SK-N-MC (cell line): ENCODE results near the gene HCLS1.
"Not testable (repeated sequence)": the region's sequence is repeated elsewhere in the genome, so short reads cannot be mapped to it uniquely, and the experiment has no call there.

ENCODE experiments used
- DNase-seq: peaks from one replicate; pipeline ENCODE4 v3.0.0-alpha.2; 2011; ENCODE audit warnings: low read depth, low spot score
- H3K27ac ChIP-seq: fragments of 200-600 bp; sonication (generic); 2 replicates; pipeline ENCODE4 v1.5.1; 2016; ENCODE audit warnings: mixed run types
- H3K36me3 ChIP-seq: fragments of 200-600 bp; sonication (generic); 2 replicates; pipeline ENCODE4 v1.6.1; 2017; ENCODE audit warnings: antibody characterized with exemption, low read length, mixed read lengths; ENCODE audit not compliant: insufficient read depth
- H3K4me3 ChIP-seq: fragments of 200-600 bp; sonication (generic); 2 replicates; pipeline ENCODE4 v1.5.1; 2016
- H3K9ac ChIP-seq: fragments of 200-600 bp; sonication (generic); 2 replicates; pipeline ENCODE4 v1.8.0; 2017; ENCODE audit warnings: mixed run types, mixed read lengths; ENCODE audit not compliant: insufficient read length
- H3K9me3 ChIP-seq: fragments of 200-600 bp; sonication (generic); 2 replicates; pipeline ENCODE4 v1.6.1; 2017; ENCODE audit warnings: low read depth, mild to moderate bottlenecking, antibody characterized with exemption, low read length, moderate library complexity, mixed read lengths
- EZH2 ChIP-seq: fragments of 200-600 bp; sonication (generic); IDR thresholded peaks from one replicate; pipeline ENCODE4 v1.6.1; 2017; ENCODE audit warnings: antibody characterized with exemption
- FOXP2 ChIP-seq: optimal IDR thresholded peaks from 2 replicates; pipeline ENCODE3; 2011; ENCODE audit warnings: mild to moderate bottlenecking, moderate library complexity; ENCODE audit not compliant: insufficient read depth; ENCODE audit errors: extremely low read length, control extremely low read depth
- POLR2AphosphoS5 ChIP-seq: IDR thresholded peaks from 2 replicates; pipeline ENCODE4 v1.6.1; 2012; ENCODE audit warnings: mild to moderate bottlenecking, low read depth, low read length, borderline replicate concordance

Gene HCLS1

DNA sequence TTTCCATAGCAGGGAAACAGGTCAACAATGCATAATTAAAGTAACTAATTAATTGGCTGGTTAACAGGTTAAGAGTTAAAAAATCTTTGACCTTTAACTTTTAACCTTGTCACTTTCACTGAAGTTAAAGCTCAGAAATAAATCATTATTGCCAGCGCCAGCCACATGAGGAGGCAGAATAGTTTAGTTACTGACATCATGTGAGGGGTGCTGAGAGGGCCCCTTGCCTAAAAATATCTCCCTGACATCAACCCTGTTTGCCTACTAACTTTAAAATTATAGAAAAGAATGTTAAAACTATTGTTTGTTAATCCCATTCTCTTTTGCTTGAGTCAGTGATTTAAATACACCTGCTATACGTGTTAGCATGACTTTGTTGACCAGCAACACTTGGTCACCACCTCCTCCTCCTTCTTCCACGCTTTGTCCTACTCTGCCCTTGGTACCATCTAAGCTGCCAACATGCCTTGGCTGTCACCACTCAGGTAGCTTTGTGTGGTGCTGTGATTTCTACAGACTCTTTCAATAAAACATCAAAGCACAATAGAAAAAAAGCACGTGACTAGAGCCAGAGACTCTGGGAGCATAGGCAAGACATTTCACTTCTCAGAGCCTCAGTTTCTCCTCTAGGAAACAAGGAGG, 64.8 kb downstream of the HCLS1 start:
- no peak overlapping the region for H3K4me3 ChIP-seq
- no peak overlapping the region for H3K27ac ChIP-seq
- H3K9me3 ChIP-seq, result no peaks in the 10 kb centered on the region
- H3K36me3 ChIP-seq, result no peaks in the 10 kb centered on the region
- DNase-seq, result no peak
- H3K9ac ChIP-seq, result no peak overlapping the region
- TF ChIP-seq EZH2, result no peak
- TF ChIP-seq POLR2AphosphoS5, result no peak
- no peak for TF ChIP-seq FOXP2

DNA sequence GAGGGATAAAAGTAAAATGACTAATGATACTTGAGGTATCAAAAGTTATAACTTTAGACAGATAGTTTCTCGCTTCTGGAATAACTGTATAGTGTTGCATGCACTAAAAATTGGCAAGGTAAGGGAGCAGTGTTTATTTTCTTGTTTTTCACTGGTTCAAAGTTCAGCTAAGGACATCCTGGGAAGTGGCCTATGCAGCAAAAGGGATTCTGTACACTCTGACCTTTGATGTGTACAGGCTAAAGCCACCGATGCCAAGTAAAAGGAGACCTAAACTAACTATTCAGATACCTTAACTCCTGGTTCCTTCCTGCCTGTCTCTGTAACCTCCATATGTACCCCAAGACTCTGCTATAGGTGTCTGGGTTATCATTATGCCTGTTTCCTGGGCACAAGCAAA, 65.9 kb downstream of the HCLS1 start:
- no peak overlapping the region for H3K4me3 ChIP-seq
- TF ChIP-seq EZH2 (no peak), FOXP2 (no peak), POLR2AphosphoS5 (no peak)
- H3K9ac ChIP-seq, result no peak overlapping the region
- DNase-seq, result no peak
- H3K9me3 ChIP-seq, result no peaks in the 10 kb centered on the region
- no peaks in the 10 kb centered on the region for H3K36me3 ChIP-seq
- no peak overlapping the region for H3K27ac ChIP-seq

DNA sequence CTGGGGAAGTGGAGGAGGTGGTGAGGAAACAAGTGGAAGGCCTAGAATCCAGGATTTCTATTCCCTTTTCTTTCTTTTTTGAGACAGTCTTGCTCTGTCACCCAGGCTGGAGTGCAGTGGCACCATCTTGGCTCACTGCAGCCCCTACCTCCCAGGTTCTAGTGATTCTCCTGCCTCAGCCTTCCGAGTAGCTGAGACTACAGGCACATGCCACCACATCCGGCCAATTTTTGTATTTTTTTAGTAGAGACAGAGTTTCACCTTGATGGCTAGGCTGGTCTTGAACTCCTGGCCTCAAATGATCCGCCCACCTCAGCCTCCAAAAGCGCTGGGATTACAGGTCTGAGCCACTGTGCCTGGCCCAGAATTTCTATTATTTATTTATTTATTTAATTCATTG, 66.9 kb downstream of the HCLS1 start:
- not testable (repeated sequence) for DNase-seq, H3K9ac ChIP-seq, H3K27ac ChIP-seq, H3K4me3 ChIP-seq, H3K9me3 ChIP-seq, H3K36me3 ChIP-seq

DNA sequence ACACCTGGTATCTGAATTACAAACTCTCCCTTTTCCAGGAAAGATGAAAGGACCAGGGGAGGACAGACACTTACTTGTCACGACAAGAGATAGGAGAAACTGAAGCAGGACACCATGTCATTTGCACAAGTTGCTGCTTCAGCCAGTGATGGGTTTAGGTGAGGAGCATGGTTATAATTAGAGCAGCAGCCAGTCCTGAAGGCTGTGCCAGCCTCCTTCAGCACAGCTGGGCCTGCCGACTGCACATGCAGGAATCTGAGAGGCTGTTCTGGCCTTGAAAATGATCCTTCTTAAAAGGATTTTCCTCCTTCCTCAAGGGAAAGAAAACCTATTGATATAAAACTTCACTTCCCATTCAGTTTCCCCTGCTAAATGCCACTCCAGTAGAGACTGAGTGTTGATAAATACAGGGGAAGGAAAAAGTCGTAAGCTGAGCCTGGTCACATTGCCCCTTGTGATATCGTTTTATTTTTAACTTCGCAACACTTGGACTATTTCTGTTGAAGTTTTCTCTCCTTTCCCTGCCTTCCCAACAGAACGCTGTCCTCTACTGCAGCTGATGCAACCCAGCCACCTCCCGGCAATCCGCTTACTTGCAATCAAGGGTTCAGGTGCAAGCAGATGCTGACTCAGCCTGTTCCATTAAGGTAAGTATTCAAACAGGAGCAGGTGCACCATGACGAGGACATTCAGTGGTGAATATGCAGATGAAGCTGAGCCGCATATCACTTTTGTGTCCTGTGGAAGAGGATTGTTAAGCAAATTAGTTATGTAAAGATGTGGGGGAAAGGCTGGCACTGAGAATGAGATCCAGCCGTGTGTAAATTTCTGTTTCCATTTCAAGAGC, 67.6 kb downstream of the HCLS1 start, which contains the start of gene FBXO40:
TSS of gene FBXO40 (plus strand) at position 524 of the 847 bp plus-strand sequence. CDS start 27,197 bp downstream, outside the sequence.
- no peak within 1 kb of the TSS for H3K27ac ChIP-seq
- H3K36me3 ChIP-seq, result no peaks in the 10 kb centered on the region
- H3K4me3 ChIP-seq, result no peak within 1 kb of the TSS
- H3K9ac ChIP-seq, result no peak within 1 kb of the TSS
- no peak for DNase-seq
- TF ChIP-seq POLR2AphosphoS5 (no peak), EZH2 (no peak), FOXP2 (no peak)
- no peaks in the 10 kb centered on the region for H3K9me3 ChIP-seq

DNA sequence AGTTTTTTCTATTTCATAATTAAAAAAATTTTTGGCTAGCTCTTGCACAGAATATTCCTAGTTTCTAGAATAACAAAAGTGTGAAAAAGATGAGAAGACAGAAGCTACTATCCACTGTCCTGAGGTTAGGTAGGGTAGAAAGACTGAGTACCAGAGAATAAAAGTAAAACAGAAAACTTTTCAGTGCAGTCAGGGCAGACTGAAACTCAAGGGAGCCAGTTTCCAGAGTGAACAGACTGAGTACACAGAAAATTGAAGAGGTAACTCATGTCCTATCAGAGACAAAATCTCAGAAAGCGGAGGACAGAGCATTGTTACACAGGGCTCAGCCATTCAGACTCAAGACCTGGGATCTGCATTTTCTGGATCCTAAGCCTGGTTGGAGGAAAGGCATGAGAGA, 76.3 kb downstream of the HCLS1 start:
- H3K36me3 ChIP-seq, result no peaks in the 10 kb centered on the region
- H3K4me3 ChIP-seq, result no peak overlapping the region
- no peaks in the 10 kb centered on the region for H3K9me3 ChIP-seq
- TF ChIP-seq EZH2 (no peak), POLR2AphosphoS5 (no peak), FOXP2 (no peak)
- 0 out of 2 replicates have a peak overlapping the region, but pooled peaks have one; percentile 26 for H3K27ac ChIP-seq
- no peak for DNase-seq
- H3K9ac ChIP-seq, result no peak overlapping the region

DNA sequence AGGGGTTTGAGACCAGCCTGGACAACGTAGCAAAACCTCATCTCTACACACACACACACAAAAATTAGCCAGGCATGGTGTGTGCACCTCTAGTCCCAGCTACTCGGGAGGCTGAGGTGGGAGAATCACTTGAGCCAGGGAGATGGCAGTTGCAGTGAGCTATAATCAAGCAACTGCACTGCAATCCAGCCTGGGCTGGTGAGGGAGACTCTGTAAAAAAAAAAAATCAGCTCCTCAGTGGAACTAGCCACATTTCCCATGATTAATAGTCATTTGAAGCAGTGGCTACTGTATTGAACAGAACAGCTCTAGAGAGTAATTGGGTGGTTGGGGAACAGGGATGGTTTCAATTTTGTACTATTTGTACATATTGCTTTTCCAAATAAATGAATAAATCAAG, 79.0 kb downstream of the HCLS1 start:
- no peak for TF ChIP-seq POLR2AphosphoS5
- no peak for TF ChIP-seq FOXP2
- no peak for TF ChIP-seq EZH2
- H3K4me3 ChIP-seq, result no peak overlapping the region
- no peak overlapping the region for H3K27ac ChIP-seq
- H3K36me3 ChIP-seq, result no peaks in the 10 kb centered on the region
- no peak for DNase-seq
- H3K9ac ChIP-seq, result no peak overlapping the region
- no peaks in the 10 kb centered on the region for H3K9me3 ChIP-seq
